ENCODE measurements around the gene CPED1. TPM values are rescaled to one million over a fixed set of nuclear protein-coding genes. Genes with fewer than 3 reads are reported as not detected.

Gene CPED1
- total RNA-seq, 1 experiment from 2014 or later: 1.6 TPM

Other genes starting within 250 kb of the CPED1 start
- gene TSPAN12, start 130.6 kb upstream of the CPED1 start, total RNA-seq (2014; rRNA removed; shearing (Covaris generic)): 15.9 and 17.7 TPM in 2 replicates
- 23.7 and 33.1 TPM in 2 replicates for gene ING3, start 37.9 kb upstream of the CPED1 start, total RNA-seq (2014; rRNA removed; shearing (Covaris generic))